Subcutaneous adipose tissue (tissue), 4 donors: ENCODE results near the gene TNFRSF1B. TPM values are rescaled to one million over a fixed set of nuclear protein-coding genes. Genes with fewer than 3 reads are reported as not detected.

Experiments used
- CTCF ChIP-seq: fragments of 450-650 bp; IDR thresholded peaks from one replicate; pipeline ENCODE4 v1.5.1; 2016; ENCODE audit warnings: low read depth, mild to moderate bottlenecking, control low read depth, antibody characterized with exemption, moderate library complexity
- total RNA-seq, 4 donors: library from RNA; depleted of rRNA; stranded (reverse); fragments of >200 nt; gene quantifications; one replicate each; pipeline ENCODE4 v1.1.0, GENCODE V29; 2016

TNFRSF1B gene
- total RNA-seq, 4 donors from 2014 or later, result 37.3 to 77.7 (median 64.5) TPM

GRCh38 chr1:12127206-12127810 lies 39.5 kb upstream of the TNFRSF1B start:
- no peak for TF ChIP-seq CTCF

- no peak for TF ChIP-seq CTCF
Measured at GRCh38 chr1:12128120-12128519, 38.7 kb upstream of the TNFRSF1B start.

GRCh38 chr1:12129624-12130023 lies 37.2 kb upstream of the TNFRSF1B start:
- no peak for TF ChIP-seq CTCF

GRCh38 chr1:12130466-12131130 lies 36.2 kb upstream of the TNFRSF1B start:
- no peak for TF ChIP-seq CTCF

- no peak for TF ChIP-seq CTCF
Measured at GRCh38 chr1:12132078-12132477, 34.7 kb upstream of the TNFRSF1B start.

GRCh38 chr1:12134716-12135115 lies 32.1 kb upstream of the TNFRSF1B start:
- no peak for TF ChIP-seq CTCF

- TF ChIP-seq CTCF, result no peak
Measured at GRCh38 chr1:12135612-12136011, 31.2 kb upstream of the TNFRSF1B start.
